ENCODE data around the gene MARCHF9.

DNA sequence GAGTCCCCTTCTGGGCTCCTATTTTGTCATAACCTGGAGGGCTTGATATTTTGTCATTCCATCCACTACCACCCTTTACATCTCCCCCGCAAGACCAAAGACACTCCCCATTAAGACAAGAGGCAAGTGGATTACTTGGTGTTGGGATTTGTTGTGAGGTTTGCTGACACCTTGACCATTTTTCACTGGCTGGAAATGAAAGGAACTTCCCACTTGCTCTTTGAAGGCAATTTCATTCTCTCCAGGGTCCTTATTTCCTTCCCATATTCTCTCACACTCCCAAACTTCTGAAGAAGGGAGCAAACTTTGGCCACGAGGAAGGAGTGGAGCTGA is 31.3 kb upstream of the MARCHF9 start:
- TF ChIP-seq POLR2A (IDR thresholded peaks at IDR 0.05): no peak
- TF ChIP-seq, protein P1, sequence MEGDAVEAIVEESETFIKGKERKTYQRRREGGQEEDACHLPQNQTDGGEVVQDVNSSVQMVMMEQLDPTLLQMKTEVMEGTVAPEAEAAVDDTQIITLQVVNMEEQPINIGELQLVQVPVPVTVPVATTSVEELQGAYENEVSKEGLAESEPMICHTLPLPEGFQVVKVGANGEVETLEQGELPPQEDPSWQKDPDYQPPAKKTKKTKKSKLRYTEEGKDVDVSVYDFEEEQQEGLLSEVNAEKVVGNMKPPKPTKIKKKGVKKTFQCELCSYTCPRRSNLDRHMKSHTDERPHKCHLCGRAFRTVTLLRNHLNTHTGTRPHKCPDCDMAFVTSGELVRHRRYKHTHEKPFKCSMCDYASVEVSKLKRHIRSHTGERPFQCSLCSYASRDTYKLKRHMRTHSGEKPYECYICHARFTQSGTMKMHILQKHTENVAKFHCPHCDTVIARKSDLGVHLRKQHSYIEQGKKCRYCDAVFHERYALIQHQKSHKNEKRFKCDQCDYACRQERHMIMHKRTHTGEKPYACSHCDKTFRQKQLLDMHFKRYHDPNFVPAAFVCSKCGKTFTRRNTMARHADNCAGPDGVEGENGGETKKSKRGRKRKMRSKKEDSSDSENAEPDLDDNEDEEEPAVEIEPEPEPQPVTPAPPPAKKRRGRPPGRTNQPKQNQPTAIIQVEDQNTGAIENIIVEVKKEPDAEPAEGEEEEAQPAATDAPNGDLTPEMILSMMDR (IDR thresholded peaks at IDR 0.05): no peak

All from lower leg skin (tissue), 3 donors.